ENCODE results near the gene CHMP1B.
A peak's percentile ranks its signal among the peaks of the same experiment; 100 is the strongest.
"Not testable (repeated sequence)": the region's sequence is repeated elsewhere in the genome, so short reads cannot be mapped to it uniquely, and the experiment has no call there.

CHMP1B gene

GRCh38 chr18:11871501-11871900, 20.3 kb downstream of the CHMP1B start:
- DNase-seq (ENCODE audit: low spot score), result peak; percentile 24

DNA sequence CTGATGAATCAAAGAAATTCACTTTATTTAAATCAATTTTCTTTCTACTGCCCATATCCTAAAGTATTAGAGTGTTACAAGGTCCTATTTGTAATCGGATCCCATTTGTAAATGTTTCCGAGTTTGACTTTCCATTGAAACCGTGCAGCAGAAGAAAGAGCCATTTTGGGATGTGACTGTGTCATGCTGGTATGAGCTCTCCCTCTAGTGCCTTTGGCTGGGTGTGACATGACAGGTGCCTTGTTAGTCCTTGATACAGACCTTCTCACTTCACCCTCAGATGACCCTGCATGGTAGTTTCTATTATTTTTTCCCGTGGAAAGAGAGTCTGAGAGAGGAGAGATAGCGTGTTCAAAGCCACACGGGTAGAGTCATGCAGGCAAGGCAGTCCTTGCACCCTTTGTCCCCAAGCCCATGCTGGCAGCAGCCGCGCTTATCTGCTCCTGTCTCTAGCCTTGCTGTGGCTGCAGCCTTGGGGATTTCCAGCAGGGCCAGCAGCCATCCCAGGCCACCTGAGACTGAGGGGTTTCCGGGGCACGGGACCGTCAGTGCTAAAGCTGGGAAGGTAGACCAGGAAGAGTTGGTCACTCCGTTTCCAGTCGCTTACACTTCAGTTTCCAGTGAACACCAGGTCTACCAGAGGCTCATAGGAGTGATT, 21.4 kb downstream of the CHMP1B start:
- peak; percentile 10 for DNase-seq (ENCODE audit: low spot score)

DNA sequence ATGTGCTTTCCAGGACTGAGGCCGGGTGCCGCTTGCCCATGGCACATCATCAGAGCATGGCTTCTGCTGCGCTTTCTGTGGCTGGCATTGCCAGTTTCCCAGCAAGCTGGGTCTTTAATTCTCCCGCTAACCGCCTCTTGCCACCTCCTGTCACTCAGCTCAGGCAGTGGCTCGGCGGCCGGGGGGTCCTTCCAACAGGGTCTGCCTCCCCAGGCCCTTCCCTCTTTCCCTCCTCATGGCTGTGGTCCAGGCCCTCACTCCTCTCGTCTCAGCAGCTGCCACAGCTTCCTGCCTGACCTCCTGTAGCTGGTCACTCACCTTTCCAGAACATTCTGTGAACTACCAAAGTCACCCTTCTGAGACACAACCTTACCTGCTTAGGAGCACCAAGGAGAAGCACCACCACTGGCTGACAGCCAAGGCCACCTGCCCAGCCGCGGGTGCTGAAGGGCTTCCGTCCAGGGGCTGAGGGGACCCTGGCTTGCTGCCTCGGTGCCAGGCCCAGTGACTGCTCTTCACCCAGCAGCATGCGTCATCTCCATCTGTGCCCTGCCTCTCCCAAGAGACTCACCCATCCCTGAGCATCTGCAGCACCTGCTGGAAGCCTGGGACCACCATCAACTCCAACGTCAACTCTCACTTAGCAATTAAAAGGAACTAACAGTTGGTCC, 22.6 kb downstream of the CHMP1B start:
- no peak for DNase-seq (ENCODE audit: low spot score)

GRCh38 chr18:11874676-11875075, 23.5 kb downstream of the CHMP1B start:
- no peak for DNase-seq (ENCODE audit: low spot score)

- no peak for DNase-seq (ENCODE audit: low spot score)
These were observed 26.4 kb downstream of the CHMP1B start for GRCh38 chr18:11877497-11878135.

DNA sequence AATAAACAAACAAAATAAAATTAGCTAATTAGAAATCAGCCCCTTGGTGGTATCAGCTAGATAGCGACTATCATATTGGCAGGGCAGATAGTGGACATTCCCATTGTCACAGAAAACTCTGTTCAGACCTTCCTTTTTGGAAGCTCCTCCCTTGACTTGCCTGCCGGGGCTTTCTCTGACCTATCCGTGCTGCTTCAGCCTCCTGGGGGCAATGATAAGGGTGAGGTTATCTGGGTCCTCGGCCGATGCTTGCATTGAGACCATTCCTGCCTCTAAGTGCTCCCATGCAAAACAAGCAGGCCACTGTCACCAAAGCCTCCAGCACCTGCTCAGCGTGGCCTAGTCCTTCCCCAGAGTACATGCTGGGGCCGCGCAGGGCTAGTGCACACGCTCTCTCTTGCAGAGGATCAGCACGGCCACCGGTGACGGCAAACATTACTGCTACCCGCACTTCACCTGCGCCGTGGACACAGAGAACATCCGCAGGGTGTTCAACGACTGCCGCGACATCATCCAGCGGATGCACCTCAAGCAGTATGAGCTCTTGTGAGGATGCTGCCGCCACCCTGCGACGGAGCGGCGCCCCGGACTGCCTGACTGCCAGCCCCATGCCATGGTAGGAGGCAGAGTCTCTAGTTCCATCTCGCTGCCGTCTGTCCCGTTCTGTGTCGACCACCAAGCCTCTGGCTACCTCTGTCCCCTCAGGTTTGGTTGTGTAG, 29.5 kb downstream of the CHMP1B start:
- DNase-seq (ENCODE audit: low spot score), result no peak

DNA sequence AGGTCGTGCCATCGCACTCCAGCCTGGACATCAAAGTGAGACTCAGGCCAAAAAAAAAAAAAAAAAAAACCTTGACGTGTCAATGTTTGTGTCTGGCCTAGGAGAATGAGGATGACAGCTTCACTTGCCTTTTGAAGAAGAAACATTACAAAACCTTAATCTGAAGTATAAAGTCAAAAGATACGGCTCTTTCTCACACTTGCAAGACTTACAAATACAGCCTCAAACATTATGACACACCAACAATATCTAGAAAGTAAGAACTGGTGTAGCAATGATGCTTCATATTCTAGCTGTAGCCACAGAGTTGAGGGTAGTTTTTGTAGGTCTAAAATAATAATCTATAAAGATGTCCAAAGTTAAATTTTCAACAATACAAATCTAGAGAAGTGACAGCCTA, 31.4 kb downstream of the CHMP1B start:
- no peak for DNase-seq (ENCODE audit: low spot score)

DNA sequence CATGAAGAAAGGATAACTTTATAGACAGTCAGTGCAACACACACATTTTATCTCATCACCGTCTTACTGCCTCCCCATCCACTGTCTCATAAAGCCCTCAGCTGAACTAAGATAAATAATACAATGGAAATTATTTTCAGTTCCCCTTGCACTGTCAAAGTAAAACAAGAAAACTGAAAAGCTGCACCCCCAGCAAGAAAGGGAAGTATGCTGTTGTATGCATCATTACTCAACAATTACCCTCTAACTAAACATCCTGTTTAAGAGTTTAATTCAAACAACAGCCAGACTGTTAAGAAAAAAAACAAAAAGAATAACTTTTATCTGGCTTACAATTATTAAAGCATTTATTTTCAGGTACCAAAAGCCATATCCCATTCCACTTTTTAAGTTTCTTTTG, 31.9 kb downstream of the CHMP1B start:
- DNase-seq (ENCODE audit: low spot score), result no peak

DNA sequence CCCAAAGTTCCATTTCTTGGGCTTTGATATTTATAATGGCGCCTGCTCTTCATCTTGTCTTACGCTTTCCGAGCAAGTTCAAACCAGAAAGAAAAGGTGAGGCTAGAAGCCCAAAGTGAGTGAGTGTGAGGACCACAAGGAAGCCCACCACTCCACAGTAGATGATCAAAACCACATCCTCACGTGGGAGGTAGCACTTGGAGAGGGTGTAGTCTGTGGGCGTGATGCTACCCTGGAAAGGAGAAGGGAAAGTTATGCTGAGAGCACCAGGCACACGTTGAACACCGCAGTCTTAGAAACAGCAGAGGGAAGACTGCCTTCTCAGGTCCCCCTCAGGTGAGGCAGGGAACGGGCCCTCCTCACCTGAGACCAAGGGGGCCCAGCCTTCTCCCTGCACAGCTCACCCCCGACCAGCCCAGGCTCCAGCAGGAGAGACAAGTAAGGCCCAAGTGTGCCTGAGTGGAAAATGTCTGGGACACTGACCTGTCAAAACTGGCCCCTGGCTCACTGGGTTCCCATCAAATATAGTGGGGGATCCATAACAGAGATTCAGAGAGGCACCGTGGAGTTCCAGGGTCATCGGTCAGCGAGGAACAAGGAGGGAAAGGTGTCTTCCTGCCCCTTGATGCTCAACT, 33.3 kb downstream of the CHMP1B start:
- no peak for DNase-seq (ENCODE audit: low spot score)

DNA sequence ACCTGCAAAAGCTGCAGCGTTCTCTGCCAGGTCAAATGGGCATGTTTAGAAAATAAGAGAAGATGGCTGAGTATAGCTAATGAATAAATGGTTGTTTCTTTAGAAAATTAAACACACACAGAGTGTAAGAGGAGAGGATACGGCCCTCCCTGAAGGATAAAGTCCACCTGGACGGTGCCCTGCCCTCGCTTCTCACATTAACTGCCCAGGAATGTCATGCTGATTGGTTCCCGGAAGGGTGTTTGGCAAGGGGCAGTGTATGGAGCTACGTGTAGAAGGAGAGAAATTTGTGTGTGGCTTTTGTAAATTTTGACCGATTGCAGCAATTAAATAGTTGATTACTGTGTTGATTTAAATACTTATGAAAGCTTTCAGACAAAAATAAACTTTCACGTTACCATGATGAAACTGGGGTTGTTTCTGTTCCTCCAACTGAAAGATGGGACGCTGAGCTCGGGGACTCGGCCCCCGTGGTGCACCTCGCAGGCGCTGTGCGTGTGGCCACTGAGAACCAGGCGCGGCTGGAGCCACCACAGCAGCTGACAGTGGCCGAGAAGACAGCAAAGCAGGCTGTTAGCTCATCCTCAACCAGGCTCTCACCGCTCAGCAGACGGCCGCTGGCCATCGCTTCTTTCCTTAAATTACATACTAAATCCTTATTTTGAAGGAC, 34.2 kb downstream of the CHMP1B start:
- DNase-seq (ENCODE audit: low spot score), result no peak

DNA sequence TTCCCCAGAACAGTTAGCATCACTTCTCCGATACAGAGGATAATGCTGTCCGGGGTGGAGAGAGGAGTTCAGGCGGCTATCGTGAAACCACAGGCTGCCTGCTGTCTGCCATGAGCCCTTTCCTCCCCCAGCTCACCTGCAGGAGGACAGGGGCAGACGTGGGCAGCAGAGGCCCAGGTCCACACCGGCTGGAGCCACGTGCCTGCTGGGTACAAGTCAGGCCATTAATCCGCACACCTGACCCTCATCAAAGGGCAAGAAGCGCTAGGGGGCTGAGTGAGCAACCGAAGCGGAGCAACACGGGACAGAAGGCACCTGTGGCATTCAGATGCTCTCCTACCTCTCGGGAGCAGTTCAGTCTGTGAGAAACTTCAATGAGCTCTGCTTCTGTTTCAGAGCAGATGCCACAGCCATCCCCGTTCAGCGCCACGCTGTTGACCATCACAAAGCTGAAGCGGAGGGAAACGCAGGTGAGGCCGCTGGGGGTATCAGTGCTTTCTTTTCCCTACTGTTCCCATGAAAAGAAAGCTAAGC, 35.4 kb downstream of the CHMP1B start:
- DNase-seq (ENCODE audit: low spot score), result no peak

GRCh38 chr18:11887328-11888128, 36.3 kb downstream of the CHMP1B start:
- DNase-seq (ENCODE audit: low spot score), result no peak

DNA sequence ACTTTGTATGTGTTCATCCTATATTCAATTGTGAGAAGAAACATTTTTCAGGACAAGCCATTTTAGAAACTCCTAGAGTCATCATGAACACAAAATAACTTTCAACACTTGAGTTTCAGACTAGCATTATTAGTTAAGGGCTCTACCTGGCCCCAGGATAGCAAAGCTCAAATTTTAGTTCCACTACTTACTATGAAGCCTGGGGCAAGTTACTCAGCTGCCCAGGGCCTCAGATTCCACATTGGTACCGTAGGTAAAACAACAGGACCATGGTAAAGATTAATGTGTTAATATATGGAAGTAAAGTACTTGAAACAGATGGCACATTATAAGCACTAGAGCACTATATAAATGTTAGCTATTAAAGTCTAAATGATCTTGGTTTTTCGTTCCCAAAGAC, 37.5 kb downstream of the CHMP1B start:
- no peak for DNase-seq (ENCODE audit: low spot score)

GRCh38 chr18:11889284-11889683, 38.1 kb downstream of the CHMP1B start:
- no peak for DNase-seq (ENCODE audit: low spot score)

GRCh38 chr18:11891737-11892136, 40.5 kb downstream of the CHMP1B start:
- DNase-seq (ENCODE audit: low spot score), result no peak

GRCh38 chr18:11892438-11892837, 41.2 kb downstream of the CHMP1B start:
- DNase-seq (ENCODE audit: low spot score), result not testable (repeated sequence)

- DNase-seq (ENCODE audit: low spot score), result no peak
These were observed 46.6 kb downstream of the CHMP1B start for GRCh38 chr18:11897781-11898180.

- DNase-seq (ENCODE audit: low spot score), result no peak
These were observed 47.9 kb downstream of the CHMP1B start for GRCh38 chr18:11899063-11899462.

GRCh38 chr18:11901826-11902438, 50.7 kb downstream of the CHMP1B start:
- DNase-seq (ENCODE audit: low spot score), result no peak

All from CD4-positive, alpha-beta T cell treated with Interleukin-2 at 100 ng/mL for 4 hours (primary cell).